Left lung (tissue), 10 donors: ENCODE measurements around the gene PAPSS2. TPM values are rescaled to one million over a fixed set of nuclear protein-coding genes. Genes with fewer than 3 reads are reported as not detected.
A peak's percentile ranks its signal among the peaks of the same experiment; 100 is the strongest.

Experiments
- ATAC-seq: fragments of 200-7000 bp; cut with Tn5 transposase; one replicate; pipeline ENCODE4 v1.9.1; 2020; ENCODE audit warnings: moderate library complexity
- DNase-seq, 4 donors: peaks; one replicate each; pipeline ENCODE4 v3.0.0-alpha.2; 2013 to 2020
- H3K27ac ChIP-seq, 2 donors: fragments of 200-600 bp; sonication (generic) in 1 of 2; one replicate each; pipeline versions ENCODE4 v1.5.0 to v1.8.0; 2020 to 2021
- H3K27me3 ChIP-seq, 2 donors: fragments of 200-600 bp; sonication (generic) in 1 of 2; one replicate each; pipeline versions ENCODE4 v1.5.0 to v1.8.0; 2020 to 2021
- H3K36me3 ChIP-seq, 2 donors: fragments of 200-600 bp; sonication (generic) in 1 of 2; one replicate each; pipeline versions ENCODE4 v1.5.0 to v1.8.0; 2020 to 2021
- H3K4me1 ChIP-seq, 2 donors: fragments of 200-600 bp; one replicate each; pipeline ENCODE4 v1.8.0; 2021
- H3K4me3 ChIP-seq, 2 donors: fragments of 200-600 bp; sonication (generic) in 1 of 2; one replicate each; pipeline versions ENCODE4 v1.5.0 to v1.8.0; 2020 to 2021; ENCODE audit warnings: mild to moderate bottlenecking in 1 of 2
- H3K9me3 ChIP-seq, 2 donors: fragments of 200-600 bp; sonication (generic) in 1 of 2; one replicate each; pipeline versions ENCODE4 v1.5.0 to v1.8.0; 2020 to 2021
- CTCF ChIP-seq, 2 donors: fragments of 200-600 bp; sonication (generic) in 1 of 2; IDR thresholded peaks; one replicate each; pipeline versions ENCODE4 v1.5.0 to v1.8.0; 2021; ENCODE audit warnings: antibody characterized with exemption in 2 of 2
- intact Hi-C, 2 donors: fragments of 100-400 bp; cut with DNase I; formaldehyde crosslinking; loops; one replicate each; pipeline versions ENCODE4 v1.11.2 to v1.14.2; 2022
- polyA plus RNA-seq, 6 donors: library from polyadenylated mRNA; unstranded; fragments of 120-200 nt; gene quantifications; one replicate each; pipeline ENCODE4 v1.2.1, GENCODE V29; 2013; ENCODE audit not compliant: insufficient read length in 6 of 6
- total RNA-seq, 2 donors: library from RNA; stranded (reverse); fragmentation: NEBNext Ultra II Directional; extraction: Animal tissue kit (Norgen Biotek cat#: 25700); gene quantifications; one replicate each; pipeline ENCODE4 v1.2.1, GENCODE V29; 2021
- donor health status: DM: no; HTN: yes; CAD: no.
- donor health status: DM: no; HTN: no; CAD: no.

Gene PAPSS2
- total and polyA plus RNA-seq, 8 donors: 49.0 to 183 (median 58.0) TPM

DNA sequence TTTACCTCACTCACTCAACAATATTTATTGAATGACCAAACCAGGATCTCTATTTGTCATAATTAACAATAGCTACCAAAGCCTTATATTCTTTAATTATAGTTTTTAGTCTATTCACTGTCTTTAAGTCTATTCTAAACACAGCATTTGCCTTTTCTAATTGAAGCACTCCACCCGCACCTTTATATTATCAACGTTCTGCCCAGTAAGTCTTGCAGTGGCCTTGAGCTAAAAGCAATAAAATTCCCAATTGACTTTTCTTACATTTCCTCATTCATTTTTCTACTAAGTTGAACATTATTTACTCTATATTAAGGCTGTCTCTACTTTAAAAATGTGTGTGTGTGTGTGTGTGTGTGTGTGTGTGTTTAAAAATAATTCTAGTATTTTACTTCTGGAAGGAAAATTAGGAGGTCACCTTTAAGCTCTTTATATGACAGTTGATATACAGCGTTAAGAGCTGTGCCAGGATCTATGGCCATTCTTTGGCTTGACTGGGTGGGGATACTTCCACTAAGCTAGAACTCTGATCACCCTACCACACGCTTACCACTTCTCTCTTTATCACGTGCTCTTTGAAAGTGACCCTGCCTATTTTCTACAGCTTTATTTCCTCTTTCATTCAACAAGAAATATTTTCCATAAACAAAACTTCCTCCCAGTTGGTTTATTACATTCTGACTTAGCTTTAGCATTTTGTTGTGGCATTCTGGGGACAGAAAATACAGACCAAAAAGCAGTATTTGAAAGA lies 8.8 kb downstream of the PAPSS2 start:
- Histone ChIP-seq H3K4me3 (no peak overlapping the region), H3K4me1 (peaks cover 0 to 11% of the 10 kb centered on the region in 2 donors), H3K36me3 (peaks cover 0 to 11% of the 10 kb centered on the region in 2 donors), H3K27me3 (no peaks in the 10 kb centered on the region), H3K27ac (no peak overlapping the region), H3K9me3 (no peaks in the 10 kb centered on the region)
- intact Hi-C loops: no loop called here
- ATAC-seq (peak; percentile 67), DNase-seq (no peak)
- no peak for TF ChIP-seq CTCF (IDR thresholded peaks at IDR 0.05)

- Histone ChIP-seq H3K27me3 (no peaks in the 10 kb centered on the region), H3K4me1 (peaks cover 0 to 11% of the 10 kb centered on the region in 2 donors), H3K36me3 (peaks cover 0 to 11% of the 10 kb centered on the region in 2 donors), H3K27ac (no peak overlapping the region), H3K4me3 (no peak overlapping the region), H3K9me3 (no peaks in the 10 kb centered on the region)
- intact Hi-C loops: no loop called here
- no peak for TF ChIP-seq CTCF (IDR thresholded peaks at IDR 0.05)
- no peak for DNase-seq
- no peak for ATAC-seq
Observed at GRCh38 chr10:87669752-87670151, 10.1 kb downstream of the PAPSS2 start.

- ATAC-seq (peak; percentile 9), DNase-seq (no peak)
- Histone ChIP-seq H3K27me3 (no peaks in the 10 kb centered on the region), H3K4me1 (peaks cover 0 to 13% of the 10 kb centered on the region in 2 donors), H3K36me3 (peaks cover 0 to 11% of the 10 kb centered on the region in 2 donors), H3K4me3 (no peak overlapping the region), H3K27ac (no peak overlapping the region), H3K9me3 (no peaks in the 10 kb centered on the region)
- intact Hi-C loops: no loop called here
- no peak for TF ChIP-seq CTCF (IDR thresholded peaks at IDR 0.05)
Observed at GRCh38 chr10:87670586-87670985, 10.9 kb downstream of the PAPSS2 start.

DNA sequence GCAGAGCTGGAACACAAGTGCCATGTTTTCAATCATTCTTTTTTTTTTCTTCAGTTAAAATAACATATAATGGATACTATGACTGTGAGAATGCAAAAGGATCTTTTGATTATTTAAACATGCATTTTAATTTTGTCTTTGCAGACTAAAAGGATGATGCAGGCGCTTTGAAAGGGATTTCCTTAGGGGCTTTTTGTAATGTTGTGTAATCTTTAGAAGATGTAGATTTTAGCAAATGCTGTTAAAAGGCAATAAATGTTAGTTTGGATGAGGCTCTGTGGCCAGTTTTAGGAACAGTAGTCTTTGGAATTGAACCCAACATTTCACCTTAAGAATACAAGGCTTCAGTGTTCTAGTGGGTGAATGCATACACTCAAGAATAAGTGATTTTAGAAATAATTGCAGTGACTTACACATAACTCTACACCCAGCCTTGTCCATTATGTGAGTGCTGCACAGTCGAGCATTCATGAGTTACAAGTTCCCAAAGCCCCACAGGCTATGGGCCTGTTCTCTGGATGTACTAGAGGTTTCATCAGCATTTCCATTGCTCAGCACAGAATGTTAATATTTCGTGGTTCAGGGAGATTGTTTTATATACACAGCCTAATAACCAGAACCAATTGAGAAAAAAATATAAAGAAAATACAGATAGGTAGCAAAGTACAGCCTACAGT lies 11.6 kb downstream of the PAPSS2 start:
- H3K4me3 ChIP-seq: no peak overlapping the region
- H3K27me3 ChIP-seq: no peaks in the 10 kb centered on the region
- no peak for TF ChIP-seq CTCF (IDR thresholded peaks at IDR 0.05)
- ATAC-seq (no peak), DNase-seq (no peak)
- H3K27ac ChIP-seq: no peak overlapping the region
- peaks cover 0 to 16% of the 10 kb centered on the region in 2 donors for H3K4me1 ChIP-seq
- no peaks in the 10 kb centered on the region for H3K9me3 ChIP-seq
- peaks cover 0 to 5% of the 10 kb centered on the region in 2 donors for H3K36me3 ChIP-seq
- intact Hi-C loops: no loop called here

- DNase-seq: no peak
- Histone ChIP-seq H3K4me1 (peaks cover 0 to 16% of the 10 kb centered on the region in 2 donors), H3K27ac (no peak overlapping the region), H3K27me3 (no peaks in the 10 kb centered on the region), H3K9me3 (no peaks in the 10 kb centered on the region), H3K36me3 (no peaks in the 10 kb centered on the region), H3K4me3 (no peak overlapping the region)
- ATAC-seq: no peak
- intact Hi-C loops: no loop called here
- TF ChIP-seq CTCF (IDR thresholded peaks at IDR 0.05): no peak
Observed at GRCh38 chr10:87672551-87672950, 12.9 kb downstream of the PAPSS2 start.
